ENCODE data around the gene PSMD5. TPM values are rescaled to one million over a fixed set of nuclear protein-coding genes. Genes with fewer than 3 reads are reported as not detected.

The PSMD5 gene
- total RNA-seq, 1 experiment from 2014 or later: 54.1 TPM

- no peak overlapping the region for H3K27ac ChIP-seq
- H3K4me1 ChIP-seq: peaks cover 33% of the 10 kb centered on the region
- DNase-seq: no peak
- H3K36me3 ChIP-seq: 0 out of 2 replicates have a peak, but pooled peaks cover 5% of the 10 kb centered on the region
- no peaks in the 10 kb centered on the region for H3K9me3 ChIP-seq (replicated peaks)
- H3K4me3 ChIP-seq: no peak overlapping the region
- H3K27me3 ChIP-seq: no peaks in the 10 kb centered on the region
These were observed 13.3 kb upstream of the PSMD5 start for GRCh38 chr9:120855827-120856670.

GRCh38 chr9:120854596-120855327 is 12.0 kb upstream of the PSMD5 start:
- Histone ChIP-seq H3K27ac (no peak overlapping the region), H3K36me3 (no peaks in the 10 kb centered on the region)

GRCh38 chr9:120853198-120853597 is 10.5 kb upstream of the PSMD5 start:
- Histone ChIP-seq H3K9me3 (replicated peaks) (no peaks in the 10 kb centered on the region), H3K4me3 (no peak overlapping the region), H3K36me3 (no peaks in the 10 kb centered on the region), H3K27ac (no peak overlapping the region), H3K27me3 (no peaks in the 10 kb centered on the region), H3K4me1 (peaks cover 21% of the 10 kb centered on the region)
- DNase-seq: no peak

More at GRCh38 chr9:120854596-120855327, 12.0 kb upstream of the PSMD5 start:
- Histone ChIP-seq H3K27me3 (no peaks in the 10 kb centered on the region), H3K4me3 (no peak overlapping the region), H3K9me3 (replicated peaks) (no peaks in the 10 kb centered on the region), H3K4me1 (peaks cover 32% of the 10 kb centered on the region)
- DNase-seq: no peak

GRCh38 chr9:120852240-120853010 is 9.7 kb upstream of the PSMD5 start:
- H3K27me3 ChIP-seq: no peaks in the 10 kb centered on the region
- peak; percentile 38 to 61 for DNase-seq
- H3K9me3 ChIP-seq (replicated peaks): no peaks in the 10 kb centered on the region
- no peaks in the 10 kb centered on the region for H3K36me3 ChIP-seq
- peaks cover 17% of the 10 kb centered on the region for H3K4me1 ChIP-seq
- H3K4me3 ChIP-seq: no peak overlapping the region
- no peak overlapping the region; the same call in 1 of the 2 replicates for H3K27ac ChIP-seq

- no peaks in the 10 kb centered on the region for H3K27me3 ChIP-seq
- H3K9me3 ChIP-seq (replicated peaks): no peaks in the 10 kb centered on the region
- H3K27ac ChIP-seq: no peak overlapping the region
- H3K36me3 ChIP-seq: no peaks in the 10 kb centered on the region
- DNase-seq: no peak
- peaks cover 13% of the 10 kb centered on the region for H3K4me1 ChIP-seq
- H3K4me3 ChIP-seq: no peak overlapping the region
These were observed 8.7 kb upstream of the PSMD5 start for GRCh38 chr9:120851449-120851848.

GRCh38 chr9:120850315-120850714 is 7.6 kb upstream of the PSMD5 start:
- Histone ChIP-seq H3K9me3 (replicated peaks) (no peaks in the 10 kb centered on the region), H3K27me3 (no peaks in the 10 kb centered on the region), H3K36me3 (no peaks in the 10 kb centered on the region), H3K4me3 (no peak overlapping the region), H3K27ac (no peak overlapping the region), H3K4me1 (peaks cover 13% of the 10 kb centered on the region)
- no peak for DNase-seq

- no peak overlapping the region for H3K27ac ChIP-seq
- no peaks in the 10 kb centered on the region for H3K27me3 ChIP-seq
- DNase-seq: no peak
- H3K36me3 ChIP-seq: no peaks in the 10 kb centered on the region; the same call in none of the 2 replicates
- H3K4me3 ChIP-seq: no peak overlapping the region
- no peaks in the 10 kb centered on the region for H3K4me1 ChIP-seq
- H3K9me3 ChIP-seq (replicated peaks): no peaks in the 10 kb centered on the region
These were observed 4.2 kb upstream of the PSMD5 start for GRCh38 chr9:120846906-120847305.

- H3K4me3 ChIP-seq: no peak overlapping the region
- H3K4me1 ChIP-seq: no peaks in the 10 kb centered on the region
- no peaks in the 10 kb centered on the region for H3K27me3 ChIP-seq
- H3K9me3 ChIP-seq (replicated peaks): no peaks in the 10 kb centered on the region
- no peak for DNase-seq
- no peak overlapping the region for H3K27ac ChIP-seq
- H3K36me3 ChIP-seq: peaks cover 3% of the 10 kb centered on the region
These were observed 3.6 kb upstream of the PSMD5 start for GRCh38 chr9:120846251-120846889.

GRCh38 chr9:120845255-120845654 is 2.5 kb upstream of the PSMD5 start:
- H3K36me3 ChIP-seq: peaks cover 10% of the 10 kb centered on the region
- no peaks in the 10 kb centered on the region for H3K4me1 ChIP-seq
- H3K27me3 ChIP-seq: no peaks in the 10 kb centered on the region
- DNase-seq: no peak
- no peaks in the 10 kb centered on the region for H3K9me3 ChIP-seq (replicated peaks)
- no peak overlapping the region for H3K4me3 ChIP-seq
- H3K27ac ChIP-seq: no peak overlapping the region

GRCh38 chr9:120841930-120842684 is 615 bp downstream of the PSMD5 start:
- no peaks in the 10 kb centered on the region for H3K9me3 ChIP-seq (replicated peaks)
- H3K36me3 ChIP-seq: peaks cover 17% of the 10 kb centered on the region
- peak overlapping the region; percentile 88 for H3K27ac ChIP-seq
- no peak for DNase-seq
- H3K4me1 ChIP-seq: no peaks in the 10 kb centered on the region
- H3K4me3 ChIP-seq: peak overlapping the region; percentile 82
- H3K27me3 ChIP-seq: no peaks in the 10 kb centered on the region

GRCh38 chr9:120839146-120839545 is 3.6 kb downstream of the PSMD5 start:
- Histone ChIP-seq H3K4me1 (no peaks in the 10 kb centered on the region), H3K27me3 (no peaks in the 10 kb centered on the region), H3K36me3 (peaks cover 24% of the 10 kb centered on the region), H3K9me3 (replicated peaks) (no peaks in the 10 kb centered on the region), H3K27ac (no peak overlapping the region), H3K4me3 (no peak overlapping the region)
- DNase-seq: no peak

GRCh38 chr9:120837921-120838320 is 4.8 kb downstream of the PSMD5 start:
- Histone ChIP-seq H3K27ac (no peak overlapping the region), H3K9me3 (replicated peaks) (no peaks in the 10 kb centered on the region), H3K4me1 (no peaks in the 10 kb centered on the region), H3K27me3 (no peaks in the 10 kb centered on the region), H3K36me3 (peaks cover 29% of the 10 kb centered on the region), H3K4me3 (no peak overlapping the region)
- DNase-seq: no peak

- H3K4me1 ChIP-seq: no peaks in the 10 kb centered on the region
- no peak for DNase-seq
These were observed 9.4 kb downstream of the PSMD5 start for GRCh38 chr9:120833325-120833724.

GRCh38 chr9:120832807-120833206 is 9.9 kb downstream of the PSMD5 start:
- H3K9me3 ChIP-seq (replicated peaks): no peaks in the 10 kb centered on the region; the same call in 1 of the 2 replicates
- no peak overlapping the region for H3K27ac ChIP-seq
- H3K4me3 ChIP-seq: no peak overlapping the region
- no peak for DNase-seq
- H3K27me3 ChIP-seq: no peaks in the 10 kb centered on the region
- H3K36me3 ChIP-seq: peaks cover 57% of the 10 kb centered on the region
- no peaks in the 10 kb centered on the region for H3K4me1 ChIP-seq

More at GRCh38 chr9:120833325-120833724, 9.4 kb downstream of the PSMD5 start:
- H3K4me3 ChIP-seq: no peak overlapping the region
- no peak overlapping the region for H3K27ac ChIP-seq
- no peaks in the 10 kb centered on the region; the same call in 1 of the 2 replicates for H3K9me3 ChIP-seq (replicated peaks)
- H3K36me3 ChIP-seq: peaks cover 55% of the 10 kb centered on the region
- no peaks in the 10 kb centered on the region for H3K27me3 ChIP-seq
